Inflammatory macrophage treated with lipopolysaccharide for 4 hours (primary cell): ENCODE results near the gene REPS2.

Experiments used
- DNase-seq: peaks from one replicate; pipeline ENCODE4 v3.0.0-alpha.2; 2020

REPS2 gene

DNA sequence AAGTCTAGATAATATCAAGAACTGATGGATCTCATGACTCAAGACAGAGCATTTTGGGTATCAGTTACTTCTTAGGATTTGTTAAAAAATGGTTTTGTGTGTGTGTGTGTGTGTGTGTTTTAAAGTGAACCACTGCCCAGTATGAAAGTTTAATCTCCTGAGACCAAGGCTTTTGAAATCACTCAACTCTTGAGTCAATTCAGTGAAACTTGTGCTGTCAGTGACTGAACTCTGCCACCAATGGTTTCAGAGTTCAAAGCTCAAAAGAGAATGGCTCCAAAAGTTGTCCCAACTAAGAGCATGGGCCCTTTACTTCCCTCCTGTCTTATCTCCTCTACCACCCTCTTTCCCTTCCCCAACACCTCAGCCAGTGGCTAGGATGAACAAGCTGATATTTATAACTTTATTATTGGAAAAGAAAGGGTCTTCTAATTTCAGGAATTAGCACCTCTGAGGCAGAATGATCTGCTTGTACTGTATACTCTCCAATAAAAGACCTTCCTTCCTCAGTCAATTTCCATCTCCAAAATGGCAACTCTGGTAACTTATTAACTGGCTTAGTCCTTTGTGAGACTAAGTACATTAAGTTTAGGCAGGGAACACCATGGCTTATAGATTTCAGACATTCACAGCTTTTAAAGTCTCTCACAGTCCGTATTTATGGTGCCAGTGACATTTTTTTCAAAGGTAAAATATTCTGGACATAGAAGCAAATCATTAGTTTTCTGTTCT lies 152.2 kb downstream of the REPS2 start:
- DNase-seq, result no peak

DNA sequence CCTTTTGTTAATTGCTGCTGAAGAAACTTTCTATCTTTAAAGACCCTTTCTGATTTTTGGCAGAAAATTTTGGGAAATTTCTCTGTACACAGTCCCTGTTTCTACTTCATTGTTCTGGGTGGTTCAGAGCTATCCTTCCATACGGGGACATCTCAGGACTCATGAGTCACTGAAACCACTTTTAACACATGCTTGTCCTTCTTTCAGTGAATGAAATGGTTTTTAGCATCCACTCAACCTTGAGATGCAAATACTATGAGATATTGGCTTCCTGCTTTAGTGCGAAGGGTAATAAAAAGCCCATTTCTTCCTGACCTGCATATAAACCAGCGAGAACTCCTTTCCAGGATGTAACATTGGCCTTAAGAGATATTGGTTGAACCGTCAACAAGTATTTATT lies 158.0 kb downstream of the REPS2 start:
- DNase-seq, result no peak

- DNase-seq, result no peak
Measured at GRCh38 chrX:17120816-17121215, 174.4 kb downstream of the REPS2 start.

DNA sequence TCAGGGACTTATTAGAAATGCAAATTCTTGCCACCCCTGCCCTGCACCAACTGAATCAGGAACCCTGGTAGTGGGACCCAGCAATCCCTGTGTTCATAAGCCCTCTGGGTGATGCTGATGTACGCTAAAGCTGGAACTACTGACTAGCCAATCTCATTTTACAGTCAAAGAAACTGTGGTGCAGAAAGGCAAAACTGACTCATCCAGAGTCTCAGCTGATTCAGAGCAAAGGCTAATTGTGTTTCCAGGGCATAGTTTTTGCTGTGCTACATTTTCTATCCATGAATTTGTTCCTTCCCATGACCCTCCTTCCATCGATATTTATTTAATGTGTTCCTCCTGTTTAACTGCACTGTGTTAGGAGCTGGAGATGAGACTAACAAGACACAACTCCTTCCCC lies 207.5 kb downstream of the REPS2 start:
- DNase-seq, result no peak

DNA sequence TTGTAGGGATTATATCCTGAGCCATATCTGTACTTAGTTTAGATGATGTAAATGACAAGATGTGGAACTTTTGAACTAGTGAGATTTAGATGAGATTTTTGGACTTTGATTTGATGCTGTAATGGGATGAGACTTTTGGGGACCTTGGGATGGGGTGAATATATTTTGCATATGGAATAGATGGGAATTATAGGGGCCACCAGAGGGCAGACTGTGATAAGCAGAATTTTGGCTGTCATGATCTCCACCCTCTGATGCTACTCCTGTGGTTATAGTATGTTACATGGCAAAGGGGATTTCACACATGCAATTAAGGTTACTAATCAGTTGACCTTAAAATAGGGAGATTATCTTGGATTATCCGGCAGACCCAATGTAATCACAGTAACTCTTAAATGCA lies 214.5 kb downstream of the REPS2 start:
- DNase-seq, result no peak

DNA sequence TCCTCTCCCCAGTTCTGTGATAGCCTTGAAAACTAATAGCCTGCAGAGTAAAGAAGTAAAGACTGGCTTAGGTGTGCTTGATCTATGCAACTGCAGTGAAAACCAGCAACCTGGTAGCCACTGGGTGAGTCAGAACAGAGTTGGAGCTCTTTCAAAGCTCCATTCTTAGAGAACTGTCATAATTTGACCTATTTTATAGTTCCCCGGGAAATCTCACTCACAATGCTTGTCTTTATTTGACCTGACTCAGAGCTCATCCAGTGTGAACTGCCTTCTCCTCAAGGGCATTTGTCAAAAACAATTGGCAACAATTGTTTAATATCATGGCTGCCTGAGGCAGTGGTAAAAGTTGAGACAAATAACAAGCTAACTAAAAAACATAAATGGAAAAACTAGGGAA lies 215.5 kb downstream of the REPS2 start:
- no peak for DNase-seq

GRCh38 chrX:17164079-17164478 lies 217.6 kb downstream of the REPS2 start:
- no peak for DNase-seq

- no peak for DNase-seq
Measured at GRCh38 chrX:17164941-17165340, 218.5 kb downstream of the REPS2 start.

- DNase-seq, result no peak
Measured at GRCh38 chrX:17167915-17168314, 221.5 kb downstream of the REPS2 start.

DNA sequence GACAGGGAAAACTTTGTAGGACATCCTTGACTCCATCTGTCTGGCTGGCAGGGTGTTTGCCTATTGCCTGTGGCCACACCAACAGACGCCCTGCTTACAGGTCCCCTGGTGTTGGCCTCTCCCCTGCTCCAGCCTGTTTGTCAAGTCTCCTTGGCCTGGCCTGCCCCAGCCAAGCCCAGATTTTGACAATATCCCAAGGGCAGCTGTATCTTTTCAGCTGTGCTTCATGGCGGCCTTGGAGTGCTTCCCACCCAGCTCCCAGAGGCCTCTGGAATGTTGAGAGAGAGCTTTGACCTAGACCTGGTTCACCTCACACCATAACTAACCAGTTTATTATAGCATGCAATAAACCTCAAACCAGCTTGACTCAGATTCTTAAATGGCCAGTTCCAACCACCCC lies 224.5 kb downstream of the REPS2 start:
- DNase-seq, result no peak

- no peak for DNase-seq
Measured at GRCh38 chrX:17174671-17175070, 228.2 kb downstream of the REPS2 start.

GRCh38 chrX:17182317-17182716 lies 235.9 kb downstream of the REPS2 start:
- no peak for DNase-seq

- no peak for DNase-seq
Measured at GRCh38 chrX:17183566-17183965, 237.1 kb downstream of the REPS2 start.

DNA sequence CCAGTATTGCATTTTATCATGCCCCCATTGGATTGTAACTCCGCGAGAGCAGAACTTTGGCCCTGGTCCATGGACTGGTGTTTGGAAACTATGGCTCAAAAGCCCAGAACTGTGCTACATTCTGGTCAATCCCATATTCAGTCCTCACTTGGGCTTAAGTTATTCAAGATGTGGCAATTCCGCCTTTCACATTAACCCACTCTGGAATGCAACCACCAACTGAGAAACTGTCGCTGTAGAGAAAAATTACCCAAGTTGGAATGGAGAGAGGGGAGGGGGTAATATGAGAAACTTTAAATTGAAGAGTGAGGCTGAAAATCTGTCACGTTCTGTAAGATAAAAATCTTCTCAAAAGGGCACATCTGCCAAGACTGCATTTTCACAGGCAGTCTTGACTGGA lies 239.0 kb downstream of the REPS2 start:
- DNase-seq, result no peak

- DNase-seq, result no peak
Measured at GRCh38 chrX:17187136-17187756, 240.8 kb downstream of the REPS2 start.

DNA sequence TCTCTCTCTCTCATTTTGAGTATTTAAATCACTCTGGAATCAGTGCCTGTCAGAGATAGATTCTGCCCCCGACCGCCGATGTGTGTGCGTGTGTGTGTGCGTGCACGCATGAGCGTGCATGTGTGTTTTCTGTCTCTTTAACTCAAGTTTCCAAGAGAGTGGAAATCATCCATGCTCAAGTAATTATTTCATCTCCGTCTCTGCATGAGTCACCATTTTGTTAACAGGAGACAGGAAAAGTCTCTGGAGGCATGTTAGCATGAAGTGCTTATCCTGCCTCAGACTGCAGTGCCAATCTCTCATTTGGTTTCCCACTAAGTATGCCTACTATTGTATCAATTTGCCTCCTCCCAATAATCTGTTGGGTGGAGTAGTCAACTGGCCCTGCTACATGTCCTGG lies 245.6 kb downstream of the REPS2 start:
- DNase-seq, result no peak
